Stimulated activated naive CD8-positive, alpha-beta T cell treated with anti-CD3 and anti-CD28 coated beads, Interleukin-15, Interleukin-2, amounts not matched to agents 100 U/mL and 50 U/mL, for 24 hours (primary cell): Measurements from ENCODE around the gene RNF186.
"Not testable (repeated sequence)": the region's sequence is repeated elsewhere in the genome, so short reads cannot be mapped to it uniquely, and the experiment has no call there.

Source experiments
- ATAC-seq: fragments of 150-1000 bp; cut with Tn5 transposase; one replicate; pipeline ENCODE4 v1.10.0; 2021
- DNase-seq: peaks from one replicate; pipeline ENCODE4 v3.0.0; 2021

The RNF186 gene, protein sequence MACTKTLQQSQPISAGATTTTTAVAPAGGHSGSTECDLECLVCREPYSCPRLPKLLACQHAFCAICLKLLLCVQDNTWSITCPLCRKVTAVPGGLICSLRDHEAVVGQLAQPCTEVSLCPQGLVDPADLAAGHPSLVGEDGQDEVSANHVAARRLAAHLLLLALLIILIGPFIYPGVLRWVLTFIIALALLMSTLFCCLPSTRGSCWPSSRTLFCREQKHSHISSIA

DNA sequence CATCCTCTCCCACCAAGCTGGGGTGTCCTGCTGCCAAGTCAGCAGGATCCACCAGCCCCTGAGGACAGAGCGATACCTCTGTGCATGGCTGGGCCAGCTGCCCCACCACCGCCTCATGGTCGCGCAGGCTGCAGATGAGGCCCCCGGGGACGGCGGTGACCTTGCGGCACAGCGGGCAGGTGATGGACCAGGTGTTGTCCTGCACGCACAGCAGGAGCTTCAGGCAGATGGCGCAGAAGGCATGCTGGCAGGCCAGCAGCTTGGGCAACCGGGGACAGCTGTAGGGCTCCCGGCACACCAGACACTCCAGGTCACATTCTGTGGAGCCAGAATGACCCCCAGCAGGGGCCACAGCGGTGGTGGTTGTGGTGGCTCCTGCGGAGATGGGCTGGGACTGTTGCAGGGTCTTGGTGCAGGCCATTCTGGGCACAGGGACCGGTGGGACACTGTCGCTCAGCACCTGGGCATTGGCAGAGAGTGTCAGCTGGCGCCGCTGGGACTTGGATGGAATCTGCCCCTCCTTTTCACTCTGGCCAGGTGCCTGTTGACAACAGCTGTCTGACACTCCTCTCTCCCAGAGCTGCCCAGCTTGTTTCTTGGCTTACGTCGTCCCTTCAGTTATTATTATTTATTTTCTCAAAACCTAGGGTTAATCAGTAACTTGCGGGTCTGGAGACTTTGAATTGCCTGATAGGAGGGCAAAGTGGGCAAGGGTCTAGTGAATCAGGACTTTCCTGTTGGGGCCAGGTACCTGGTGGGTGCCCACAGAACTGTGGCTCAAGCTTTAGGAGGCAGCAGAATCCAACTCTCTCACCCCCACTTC, at the start of gene RNF186:
Gene RNF186, minus strand, starts transcription at position 603 of the 823 bp plus-strand sequence. Its CDS starts 182 bp downstream, at position 421.
- DNase-seq: no peak
- ATAC-seq: no peak

DNA sequence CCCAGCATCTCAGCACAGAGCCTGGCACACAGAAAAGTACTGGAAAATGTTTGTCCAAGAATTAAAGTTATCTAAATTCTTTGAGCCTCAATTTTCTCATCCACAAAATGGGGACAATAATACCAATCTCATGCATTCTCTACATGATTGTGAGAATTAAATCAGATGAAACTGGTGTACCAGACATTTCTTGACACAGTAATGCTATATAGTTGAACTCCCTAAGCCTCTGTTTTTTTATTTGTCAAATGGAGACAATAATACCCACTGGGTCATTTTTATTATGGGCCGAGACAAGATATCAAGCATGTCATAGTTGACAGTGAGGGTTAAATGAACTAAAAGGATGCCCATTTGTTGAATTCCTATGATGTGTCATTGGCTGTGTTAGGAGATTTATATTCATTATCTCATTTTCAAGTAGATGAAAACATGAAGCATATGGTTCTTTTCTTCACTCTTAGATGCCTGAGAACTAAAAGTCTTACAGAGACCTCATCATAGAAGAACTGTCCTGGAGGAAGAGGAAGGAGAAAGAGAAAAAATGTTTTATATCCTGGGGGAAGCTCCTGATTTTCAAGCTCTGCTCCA, 49.6 kb upstream of the RNF186 start:
- DNase-seq (no peak), ATAC-seq (no peak)

DNA sequence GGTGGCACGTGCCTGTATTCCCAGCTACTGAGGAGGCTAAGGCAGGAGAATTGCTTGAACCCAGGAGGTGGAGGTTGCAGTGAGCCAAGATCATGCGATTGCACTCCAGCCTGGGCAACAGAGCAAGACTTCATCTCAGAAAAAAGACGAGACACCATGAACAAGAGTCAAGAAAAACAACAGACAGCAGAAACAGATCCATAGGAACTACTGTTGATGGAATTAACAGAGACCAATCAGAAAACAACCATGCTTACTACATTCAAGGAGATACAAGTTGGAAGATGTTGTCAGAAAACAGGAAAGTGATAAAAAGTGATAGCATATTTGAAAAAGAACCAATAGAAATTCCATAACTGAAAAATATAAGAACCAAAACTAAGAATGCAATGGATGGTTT, 47.9 kb upstream of the RNF186 start:
- DNase-seq: no peak
- no peak for ATAC-seq

DNA sequence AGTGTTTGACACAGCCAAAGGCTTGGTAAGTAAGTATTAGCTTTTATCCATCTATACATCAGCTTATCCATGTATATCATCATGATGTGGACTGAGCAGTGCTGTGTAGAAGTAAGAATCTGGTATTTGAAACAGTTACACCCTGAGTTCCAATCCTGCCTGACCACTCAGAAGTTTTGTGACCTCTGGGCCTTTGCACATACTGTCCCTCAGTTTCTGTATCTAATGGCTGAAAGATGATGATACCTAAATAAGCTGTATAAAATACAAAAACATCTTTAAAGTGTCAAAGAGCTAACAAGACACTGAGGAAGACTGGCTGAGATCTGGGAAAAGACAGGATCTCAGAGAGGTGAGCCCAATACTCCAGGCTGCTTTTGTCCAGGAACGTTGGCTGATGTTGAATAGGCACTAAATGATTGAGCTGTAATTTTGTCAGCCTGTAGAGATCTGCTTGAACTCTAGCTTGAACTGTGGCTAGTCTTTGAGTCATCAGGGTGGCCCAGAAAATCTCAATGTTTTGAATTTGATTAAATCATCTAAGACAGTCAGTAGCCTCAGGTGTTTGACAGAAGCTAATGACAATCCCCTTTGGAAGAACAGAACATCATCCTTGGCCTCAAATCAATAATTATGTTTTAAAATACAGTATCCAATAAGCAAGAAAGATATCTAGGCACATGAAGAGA, 46.9 kb upstream of the RNF186 start:
- DNase-seq (no peak), ATAC-seq (no peak)

DNA sequence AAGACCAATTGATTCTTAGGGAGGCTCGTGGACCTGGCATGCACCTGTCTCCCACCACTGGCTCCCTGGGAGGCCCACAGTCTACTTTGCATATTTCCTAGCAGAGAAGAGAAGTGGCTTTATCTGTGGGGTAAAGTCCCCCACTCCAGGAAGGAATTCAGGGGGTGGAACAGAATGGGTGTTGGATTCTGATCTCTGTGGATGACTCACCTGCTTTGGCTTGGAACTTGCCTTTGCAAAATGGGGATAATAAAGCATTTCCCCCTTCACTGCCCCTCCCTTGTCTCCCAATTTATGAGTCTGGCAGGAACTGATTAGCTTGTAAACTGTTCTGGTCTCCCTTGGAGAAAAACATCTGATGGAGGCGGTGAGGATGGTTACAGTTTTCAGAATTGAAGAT, 46.0 kb upstream of the RNF186 start:
- DNase-seq: no peak

DNA sequence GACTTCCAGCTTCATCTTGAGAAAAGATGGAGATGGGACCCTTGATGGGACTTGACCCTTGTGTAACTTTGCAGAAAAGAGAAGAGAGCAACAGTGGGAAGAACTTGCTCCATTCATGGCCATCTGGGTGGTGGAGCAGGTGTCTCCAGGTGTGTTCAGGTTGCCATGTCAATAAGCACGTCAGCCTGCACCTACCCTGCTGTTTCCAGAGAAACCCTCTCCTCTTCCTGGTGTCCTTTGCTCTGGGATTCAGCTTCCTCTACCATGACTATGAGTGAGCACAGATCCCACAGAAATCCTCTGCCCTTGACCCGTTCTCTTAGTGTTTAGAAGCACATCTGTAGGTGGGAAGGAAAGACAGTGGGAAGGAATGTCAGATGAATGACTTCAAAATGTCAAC, 45.3 kb upstream of the RNF186 start:
- ATAC-seq (no peak), DNase-seq (no peak)

More for the DNA sequence above, 46.0 kb upstream of the RNF186 start:
- ATAC-seq: no peak

DNA sequence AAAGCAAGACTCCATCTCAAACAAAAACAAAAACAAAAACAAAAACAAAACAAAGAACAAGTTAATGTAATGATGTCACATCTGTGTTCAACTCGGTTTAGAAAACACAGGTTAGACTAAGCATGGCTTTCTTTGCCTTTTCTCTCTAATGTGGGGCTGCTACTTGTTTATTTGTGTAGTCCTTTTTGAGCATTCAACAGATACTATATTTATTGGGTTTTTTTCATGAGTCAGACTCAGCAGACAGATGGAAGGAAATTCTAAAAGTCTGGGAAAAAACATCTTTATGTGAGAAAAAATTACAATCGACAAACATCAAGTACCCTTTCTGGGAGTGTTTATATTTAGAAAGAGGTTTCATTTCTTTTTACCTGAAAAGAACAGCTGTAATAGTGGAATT, 44.8 kb upstream of the RNF186 start:
- no peak for ATAC-seq

DNA sequence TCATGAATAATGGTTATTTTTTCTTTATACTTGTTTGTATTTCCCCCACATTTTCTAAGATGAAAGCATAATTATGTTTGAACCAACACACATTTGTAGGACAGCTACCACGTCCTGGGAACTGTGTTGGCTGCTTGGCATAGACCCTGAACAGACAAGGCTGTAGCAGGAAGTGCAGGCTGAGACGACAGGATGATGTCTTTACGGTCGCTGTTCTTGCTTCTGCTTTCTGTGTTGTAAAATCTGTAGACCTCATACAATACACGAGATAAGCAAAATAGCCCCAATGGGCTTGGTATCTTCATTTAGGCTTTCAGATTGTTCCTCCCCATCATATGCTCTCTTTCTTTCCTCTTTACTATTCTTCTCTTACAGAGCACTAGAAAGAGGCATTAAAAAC, 43.8 kb upstream of the RNF186 start:
- DNase-seq: no peak
- no peak for ATAC-seq

More for the DNA sequence above, 44.8 kb upstream of the RNF186 start:
- no peak for DNase-seq

DNA sequence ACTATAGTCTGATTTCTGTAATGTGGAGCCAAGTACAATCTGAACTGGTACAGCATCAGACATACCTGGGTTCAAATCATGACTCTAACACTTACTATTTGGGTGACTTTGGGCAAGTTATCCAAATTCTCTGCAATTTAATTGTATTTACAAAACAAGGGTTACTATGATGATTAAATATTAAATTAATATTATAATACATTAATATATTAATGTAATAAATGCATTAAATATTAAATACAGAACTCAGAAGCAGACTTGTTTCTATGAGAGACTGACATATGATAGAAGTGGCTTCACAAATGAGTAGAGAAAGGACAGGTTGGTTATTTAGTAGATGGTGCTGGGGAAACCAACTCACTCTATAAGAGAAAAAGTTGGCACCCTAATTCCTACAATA, 39.8 kb upstream of the RNF186 start:
- DNase-seq (no peak), ATAC-seq (no peak)

DNA sequence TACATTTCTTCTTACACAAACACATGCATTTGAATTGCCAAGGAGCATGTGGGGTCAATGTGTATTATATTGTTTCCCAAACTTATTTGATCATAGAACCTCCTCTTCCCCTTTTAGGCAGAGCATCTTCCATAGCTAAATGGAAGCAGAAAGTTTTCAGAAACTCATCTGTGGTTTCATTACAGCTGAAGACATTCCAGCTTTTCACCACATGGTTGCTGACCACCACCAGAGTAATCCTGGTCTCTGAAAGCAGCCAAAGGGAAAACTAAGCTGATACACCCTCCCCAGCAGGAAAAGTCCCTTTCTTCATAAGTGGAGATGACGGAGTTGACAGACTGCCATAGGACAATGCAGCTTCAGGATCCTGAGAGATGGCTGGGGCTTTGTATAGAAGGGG, 37.0 kb upstream of the RNF186 start:
- ATAC-seq (no peak), DNase-seq (no peak)

DNA sequence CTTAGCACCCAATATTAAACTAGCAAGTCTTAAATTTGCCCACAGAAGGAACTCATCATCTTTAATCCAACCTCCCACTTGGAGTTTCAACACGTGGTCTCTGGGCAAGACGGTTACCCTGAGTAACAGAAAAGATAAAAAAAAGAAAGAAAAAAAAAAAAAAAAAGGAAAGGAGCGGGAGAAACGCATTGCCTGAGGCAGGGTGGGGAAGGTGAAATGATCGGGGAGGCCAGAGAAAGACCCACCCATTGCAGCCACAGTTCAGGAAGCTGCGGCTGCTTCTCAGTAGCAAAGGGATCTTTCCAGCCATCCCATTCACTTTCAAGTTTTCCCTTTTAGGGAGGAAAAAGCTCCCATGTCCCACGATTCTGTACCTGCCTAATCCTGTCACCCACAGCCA, 35.1 kb upstream of the RNF186 start:
- DNase-seq: no peak
- no peak for ATAC-seq

DNA sequence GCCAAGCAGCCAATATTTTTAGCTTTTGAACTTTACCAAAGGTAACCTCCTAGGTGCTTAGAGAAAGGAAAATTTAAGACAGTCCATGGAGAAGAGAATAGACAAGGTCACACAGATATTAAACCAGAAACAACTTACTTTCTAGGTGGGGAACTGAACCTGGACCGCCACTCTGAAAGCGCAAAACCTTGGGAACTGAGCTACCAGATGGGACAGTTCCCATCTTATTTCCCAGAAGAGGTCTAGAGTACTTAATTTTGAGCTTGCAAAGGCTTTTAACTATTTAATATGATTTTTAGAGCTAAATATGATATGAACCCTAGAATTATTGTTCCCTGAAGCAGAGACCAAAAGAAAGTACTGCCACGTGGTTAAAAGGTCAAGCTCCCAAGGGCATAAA, 34.2 kb upstream of the RNF186 start:
- not testable (repeated sequence) for ATAC-seq, DNase-seq

DNA sequence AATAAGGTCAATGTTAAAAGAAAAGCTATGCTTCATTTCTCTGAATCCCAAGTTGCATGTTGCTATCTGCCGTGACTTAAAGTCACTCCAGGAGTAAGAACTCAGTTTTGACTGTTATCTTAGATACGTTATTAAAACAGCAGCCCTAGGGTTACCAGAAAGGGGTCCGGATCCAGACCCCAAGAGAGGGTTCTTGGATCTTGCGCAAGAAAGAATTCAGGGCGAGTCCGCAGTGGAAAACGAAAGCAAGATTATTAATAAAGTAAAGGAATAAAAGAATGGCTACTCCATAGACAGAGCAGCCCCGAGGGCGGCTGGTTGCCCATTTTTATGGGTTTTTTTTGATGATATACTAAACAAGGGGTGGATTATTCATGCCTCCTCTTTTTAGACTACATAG, 32.3 kb upstream of the RNF186 start:
- DNase-seq, ATAC-seq: not testable (repeated sequence)

DNA sequence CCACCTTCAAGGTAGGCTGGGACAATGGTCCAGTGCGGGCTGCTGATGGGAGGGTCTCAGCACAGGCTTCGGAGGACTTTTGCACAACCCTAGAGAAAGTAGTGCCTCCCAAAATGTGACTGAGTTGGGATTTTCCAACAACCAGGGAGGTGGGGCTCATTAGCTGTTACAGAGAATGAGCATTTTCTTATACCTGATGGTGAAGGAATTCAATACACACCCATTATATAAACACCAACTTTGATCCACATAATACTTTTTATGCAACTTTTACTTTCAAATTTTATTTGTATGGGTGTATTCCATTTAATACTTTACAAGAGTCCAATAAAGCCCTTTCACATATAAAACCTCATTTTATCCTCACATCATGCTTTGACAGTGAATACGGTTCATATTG, 31.3 kb upstream of the RNF186 start:
- DNase-seq (no peak), ATAC-seq (no peak)

DNA sequence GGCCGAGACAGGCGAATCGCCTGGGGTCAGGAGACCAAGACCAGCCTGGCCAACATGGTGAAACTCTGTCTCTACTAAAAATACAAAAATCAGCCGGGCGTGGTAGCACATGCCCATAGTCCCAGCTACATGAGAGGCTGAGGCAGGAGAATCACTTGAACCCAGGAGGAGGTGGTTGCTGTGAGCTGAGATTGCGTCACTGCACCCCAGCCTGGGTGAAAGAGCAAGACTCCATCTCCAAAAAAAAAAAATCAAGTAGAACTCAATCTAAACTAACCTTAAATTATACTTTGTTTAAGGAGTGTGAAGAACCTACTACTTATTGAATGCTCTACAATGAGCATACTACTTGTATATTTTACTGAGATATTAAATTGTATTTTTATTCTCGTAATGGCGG, 30.5 kb upstream of the RNF186 start:
- ATAC-seq (no peak), DNase-seq (no peak)

DNA sequence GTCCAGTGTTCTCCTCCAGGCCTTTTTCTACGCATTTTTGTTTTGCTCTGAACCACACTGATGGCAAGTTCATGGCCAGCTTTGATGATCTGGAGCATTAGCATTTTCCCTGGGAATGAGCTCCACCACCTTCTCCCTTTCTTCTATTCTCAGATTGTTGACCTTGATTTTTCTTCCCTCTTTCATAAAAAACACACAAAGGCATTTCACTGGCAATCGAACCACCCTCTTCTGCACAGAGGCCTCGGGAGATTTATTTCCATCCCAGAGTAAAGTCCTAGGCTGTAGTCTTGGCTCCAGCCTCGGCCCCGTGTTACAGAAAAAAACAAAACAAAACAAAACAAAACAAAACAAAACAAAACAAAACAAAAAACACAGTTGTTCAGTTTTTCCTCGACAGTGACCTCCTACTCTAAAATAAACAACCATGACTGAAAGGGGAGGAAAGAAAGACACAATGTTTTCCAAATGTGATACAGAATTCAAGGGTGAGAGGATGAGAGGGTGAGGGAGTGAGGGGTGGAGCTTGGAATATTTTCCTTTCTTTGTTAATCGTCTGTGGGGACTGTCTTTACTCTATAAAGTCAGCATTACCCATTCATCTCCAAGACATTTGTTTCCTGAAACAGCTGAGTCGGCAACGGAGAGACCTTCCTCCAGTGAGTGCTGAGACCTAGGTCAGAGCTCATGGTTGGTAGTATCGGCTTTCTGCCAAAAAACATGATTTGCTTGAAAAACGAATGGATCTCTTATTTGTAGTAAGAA, 29.8 kb upstream of the RNF186 start:
- ATAC-seq: no peak
- no peak for DNase-seq

DNA sequence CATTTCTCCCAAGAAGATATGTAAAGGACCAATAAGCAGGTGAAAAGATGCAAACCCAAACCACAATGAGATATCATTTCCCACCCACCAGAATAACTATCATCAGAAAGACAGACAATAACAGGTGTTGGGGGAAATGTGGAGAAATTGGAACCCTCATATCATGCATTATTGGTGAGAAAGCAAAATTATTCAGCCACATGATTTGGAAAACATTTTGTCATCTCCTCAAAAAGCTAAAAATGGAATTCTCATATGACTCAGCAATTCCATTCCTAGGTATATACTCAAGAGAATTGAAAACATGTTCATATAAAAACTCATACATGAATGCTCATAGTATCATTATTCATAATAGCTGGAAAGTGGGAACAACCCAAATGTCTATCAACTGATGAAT, 25.1 kb upstream of the RNF186 start:
- ATAC-seq (peak; percentile 36), DNase-seq (no peak)

DNA sequence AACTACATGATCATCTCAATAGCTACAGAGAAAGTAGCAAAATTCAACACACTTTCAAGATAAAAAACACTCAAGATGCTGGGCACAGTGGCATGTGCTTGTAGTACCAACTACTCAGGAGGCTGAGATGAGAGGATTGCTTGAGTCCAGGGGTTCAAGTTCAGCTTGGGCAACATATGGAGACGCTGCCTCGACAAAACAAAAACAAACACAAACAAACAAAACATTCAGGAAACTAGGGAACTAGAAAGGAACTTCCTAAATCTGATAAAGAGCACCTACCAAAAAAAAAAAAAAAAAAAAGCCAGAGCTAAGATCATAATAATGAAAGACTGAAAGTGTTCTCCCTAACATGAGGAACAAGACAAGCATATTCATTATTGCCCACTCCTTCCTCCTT, 22.8 kb upstream of the RNF186 start:
- DNase-seq (no peak), ATAC-seq (no peak)

DNA sequence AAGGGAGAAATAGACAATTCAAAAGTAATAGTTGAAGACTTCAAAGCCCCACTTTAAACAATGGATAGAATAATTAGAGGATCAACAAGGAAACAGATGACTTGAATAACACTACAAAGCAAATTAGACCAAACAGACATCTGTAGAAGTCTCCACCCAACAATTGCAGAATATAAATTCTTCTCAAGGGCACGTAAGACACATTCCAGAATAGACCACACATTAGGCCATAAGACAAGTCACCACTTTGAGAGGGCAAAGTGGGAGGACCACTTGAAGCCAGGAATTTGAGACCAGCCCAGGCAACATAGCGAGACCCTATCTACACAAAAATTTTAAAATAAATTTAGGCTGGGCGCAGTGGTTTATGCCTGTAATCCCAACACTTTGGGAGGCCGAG, 20.5 kb upstream of the RNF186 start:
- no peak for DNase-seq
- ATAC-seq: no peak

DNA sequence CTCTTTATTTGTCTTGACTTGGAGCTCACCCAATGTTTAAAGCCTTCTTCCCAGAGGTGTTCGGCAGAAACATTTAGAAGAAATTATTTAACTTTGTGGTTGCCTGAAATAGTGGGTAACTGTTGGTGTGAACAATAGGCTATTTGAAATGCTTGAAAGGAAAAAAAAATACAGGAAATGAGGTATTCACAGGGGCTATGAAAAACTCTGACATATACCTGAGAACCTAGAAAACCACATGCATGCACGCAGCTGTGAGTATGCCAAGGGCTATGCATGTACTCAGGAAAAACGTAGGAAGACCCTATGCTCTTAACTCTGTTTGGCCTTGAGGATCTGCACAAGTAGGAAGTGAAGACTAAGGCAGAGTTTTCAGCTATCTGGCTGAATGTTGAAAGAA, 16.4 kb upstream of the RNF186 start:
- ATAC-seq (no peak), DNase-seq (no peak)

DNA sequence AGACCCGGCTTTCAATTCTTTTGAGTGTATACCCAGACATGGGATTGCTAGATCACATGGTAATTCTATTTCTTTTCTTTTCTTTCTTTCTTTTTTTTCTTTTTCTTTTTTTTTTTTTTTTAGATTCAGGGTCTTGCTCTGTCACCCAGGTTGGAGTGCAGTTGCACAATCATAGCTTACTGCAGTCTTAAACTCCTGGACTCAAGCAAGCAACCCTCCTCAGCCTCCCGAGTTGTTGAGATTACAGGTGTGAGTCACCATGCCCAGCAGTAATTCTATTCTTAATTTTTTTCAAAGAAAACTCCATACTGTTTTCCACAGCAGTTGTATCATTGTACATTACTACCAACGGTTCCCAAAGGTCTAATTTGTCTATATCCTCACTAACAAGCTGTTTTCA, 13.5 kb upstream of the RNF186 start:
- DNase-seq (no peak), ATAC-seq (no peak)

DNA sequence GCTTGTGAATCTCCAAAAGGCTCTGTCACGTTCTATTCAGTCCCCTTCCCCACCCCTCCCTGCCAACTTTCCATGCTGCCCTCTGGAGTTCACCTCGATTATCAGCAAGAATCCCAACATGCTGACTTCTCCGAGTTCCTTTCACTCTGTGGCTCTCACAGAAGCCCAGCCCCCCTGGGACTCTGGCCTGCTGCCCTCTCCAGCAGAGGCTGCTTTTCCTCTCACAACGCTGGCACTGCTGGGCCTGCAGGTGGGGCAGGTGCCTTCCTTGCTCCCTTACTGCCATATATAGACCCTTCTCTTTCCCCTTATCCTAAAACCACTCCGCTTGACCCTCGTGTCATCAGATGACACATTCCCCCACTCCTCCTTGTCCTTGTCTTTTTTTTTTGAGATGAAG, 10.2 kb upstream of the RNF186 start:
- DNase-seq: no peak

More for the DNA sequence above, 10.2 kb upstream of the RNF186 start:
- no peak for ATAC-seq
